Bronchial epithelial cell (primary cell): ENCODE data around the gene ADH4. TPM values are rescaled to one million over a fixed set of nuclear protein-coding genes. Genes with fewer than 3 reads are reported as not detected.

Source experiments
- DNase-seq: peaks from one replicate; pipeline ENCODE4 v3.0.0-alpha.2; 2010; ENCODE audit warnings: low read depth
- FAIRE-seq: peaks from 2 replicates; lab custom pipeline; 2011; peaks lifted over from hg19 to GRCh38; lab: Jason Lieb, UNC
- H3K27me3 ChIP-seq: 2 replicates; pipeline ENCODE4 v1.5.1; 2011; ENCODE audit warnings: low read length; ENCODE audit not compliant: control insufficient read depth, insufficient read depth
- H3K36me3 ChIP-seq: 2 replicates; pipeline ENCODE4 v1.5.1; 2011; ENCODE audit warnings: low read length; ENCODE audit not compliant: control insufficient read depth, insufficient read depth
- H3K4me3 ChIP-seq: 2 replicates; pipeline ENCODE4 v1.5.1; 2011; ENCODE audit warnings: mild to moderate bottlenecking, low read depth, low read length, control low read depth
- total RNA-seq: library from RNA; depleted of rRNA; stranded (reverse); fragments of >200 nt; gene quantifications from 2 replicates; pipeline ENCODE4 v1.2.1, GENCODE V29; 2014
- TF ChIP-seq, protein P1 (sequence below): IDR thresholded peaks from 2 replicates; pipeline ENCODE4 v1.5.1; 2011; ENCODE audit warnings: mild to moderate bottlenecking, moderate library complexity, low read length, control low read depth, inconsistent platforms; ENCODE audit not compliant: insufficient read depth, severe bottlenecking

The ADH4 gene
- total RNA-seq, 1 donor from 2014 or later, result not detected

DNA sequence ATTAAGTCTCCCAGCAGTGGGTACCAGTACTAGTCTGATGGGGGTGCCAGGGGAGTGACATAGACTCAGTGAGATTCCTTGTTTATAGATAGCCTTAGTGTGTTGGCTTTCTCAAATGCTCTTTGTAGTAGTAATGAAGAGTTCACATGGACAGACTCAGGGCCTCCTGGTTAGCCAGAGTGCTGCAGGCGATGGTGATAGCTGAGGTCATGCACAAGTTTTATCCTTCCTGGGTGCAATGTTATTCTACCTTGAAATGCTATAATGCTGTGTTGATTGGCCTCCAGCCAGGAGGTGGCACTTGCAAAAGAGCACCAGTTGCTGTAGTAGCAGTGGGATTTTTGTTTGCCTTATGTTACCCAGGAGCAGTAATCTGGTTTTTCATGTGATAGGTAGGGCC, 35.5 kb upstream of the ADH4 start:
- no peak overlapping the region for H3K4me3 ChIP-seq
- H3K27me3 ChIP-seq, result no peaks in the 10 kb centered on the region
- H3K36me3 ChIP-seq, result no peaks in the 10 kb centered on the region
- DNase-seq (peak; percentile 8), FAIRE-seq (peak; percentile 94)
- TF ChIP-seq, protein P1, sequence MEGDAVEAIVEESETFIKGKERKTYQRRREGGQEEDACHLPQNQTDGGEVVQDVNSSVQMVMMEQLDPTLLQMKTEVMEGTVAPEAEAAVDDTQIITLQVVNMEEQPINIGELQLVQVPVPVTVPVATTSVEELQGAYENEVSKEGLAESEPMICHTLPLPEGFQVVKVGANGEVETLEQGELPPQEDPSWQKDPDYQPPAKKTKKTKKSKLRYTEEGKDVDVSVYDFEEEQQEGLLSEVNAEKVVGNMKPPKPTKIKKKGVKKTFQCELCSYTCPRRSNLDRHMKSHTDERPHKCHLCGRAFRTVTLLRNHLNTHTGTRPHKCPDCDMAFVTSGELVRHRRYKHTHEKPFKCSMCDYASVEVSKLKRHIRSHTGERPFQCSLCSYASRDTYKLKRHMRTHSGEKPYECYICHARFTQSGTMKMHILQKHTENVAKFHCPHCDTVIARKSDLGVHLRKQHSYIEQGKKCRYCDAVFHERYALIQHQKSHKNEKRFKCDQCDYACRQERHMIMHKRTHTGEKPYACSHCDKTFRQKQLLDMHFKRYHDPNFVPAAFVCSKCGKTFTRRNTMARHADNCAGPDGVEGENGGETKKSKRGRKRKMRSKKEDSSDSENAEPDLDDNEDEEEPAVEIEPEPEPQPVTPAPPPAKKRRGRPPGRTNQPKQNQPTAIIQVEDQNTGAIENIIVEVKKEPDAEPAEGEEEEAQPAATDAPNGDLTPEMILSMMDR, result no peak

DNA sequence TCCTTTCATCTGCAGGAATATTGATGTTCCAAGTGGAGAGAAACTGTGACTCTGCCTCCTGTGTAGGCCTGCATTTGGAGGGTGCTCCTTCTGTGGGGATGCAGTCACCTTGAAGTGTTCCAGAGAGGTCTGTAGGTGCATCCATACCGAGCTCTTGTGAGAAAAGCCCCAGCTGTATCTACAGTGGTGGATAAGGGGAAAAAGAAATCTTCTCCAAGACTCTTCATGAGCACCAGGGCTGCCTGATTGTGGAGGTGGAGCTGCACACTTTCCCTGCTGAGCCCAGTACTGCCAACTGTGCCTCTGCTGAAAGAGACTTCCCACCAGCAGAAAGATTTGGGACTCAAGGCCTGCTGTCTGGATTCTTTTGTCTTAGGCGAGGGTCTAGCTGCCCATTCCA, 35.1 kb upstream of the ADH4 start:
- Histone ChIP-seq H3K36me3 (no peaks in the 10 kb centered on the region), H3K27me3 (no peaks in the 10 kb centered on the region), H3K4me3 (no peak overlapping the region)
- no peak for DNase-seq
- TF ChIP-seq, protein P1, result no peak
- FAIRE-seq, result no peak

DNA sequence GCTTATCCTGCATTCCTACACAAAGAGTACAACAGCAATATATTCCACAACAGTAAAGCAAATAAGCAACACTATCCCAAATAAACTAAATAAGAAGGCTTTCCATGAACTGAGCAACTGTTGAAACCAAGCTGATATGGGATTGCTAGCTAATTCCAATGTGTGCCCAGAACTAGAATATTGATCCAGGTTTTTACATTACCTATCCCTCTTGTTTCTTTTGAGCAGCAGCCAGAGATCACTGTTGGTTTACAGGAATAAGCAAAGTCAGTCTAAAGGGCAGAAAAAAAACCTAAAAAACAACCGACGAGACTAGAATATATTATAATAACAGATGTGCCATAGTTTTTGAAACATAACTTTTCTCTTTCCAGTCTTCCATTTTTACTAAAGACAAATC, 22.4 kb upstream of the ADH4 start:
- Histone ChIP-seq H3K27me3 (no peaks in the 10 kb centered on the region), H3K4me3 (no peak overlapping the region), H3K36me3 (no peaks in the 10 kb centered on the region)
- TF ChIP-seq, protein P1, result no peak
- FAIRE-seq (no peak), DNase-seq (no peak)

DNA sequence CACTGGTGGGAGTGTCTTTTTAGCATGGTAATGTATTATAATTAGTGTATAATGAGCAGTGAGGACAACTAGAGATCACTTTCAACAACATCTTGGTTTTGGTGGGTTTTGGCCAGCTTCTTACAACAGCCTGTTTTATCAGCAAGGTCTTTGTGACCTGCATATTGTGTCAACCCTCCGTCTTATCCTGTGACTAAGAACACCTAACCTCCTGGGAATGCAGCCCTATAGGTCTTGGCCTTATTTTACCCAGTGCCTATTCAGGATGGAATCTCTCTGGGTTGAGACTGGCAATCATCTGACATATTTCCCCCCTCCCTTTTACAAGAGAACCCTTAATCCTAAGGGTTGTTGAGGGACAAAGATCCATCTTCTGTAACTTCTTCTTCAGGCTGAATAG, 21.9 kb upstream of the ADH4 start:
- DNase-seq (peak; percentile 67), FAIRE-seq (peak; percentile 47)
- no peaks in the 10 kb centered on the region for H3K36me3 ChIP-seq
- TF ChIP-seq, protein P1, result no peak
- H3K27me3 ChIP-seq, result no peaks in the 10 kb centered on the region
- no peak overlapping the region for H3K4me3 ChIP-seq

DNA sequence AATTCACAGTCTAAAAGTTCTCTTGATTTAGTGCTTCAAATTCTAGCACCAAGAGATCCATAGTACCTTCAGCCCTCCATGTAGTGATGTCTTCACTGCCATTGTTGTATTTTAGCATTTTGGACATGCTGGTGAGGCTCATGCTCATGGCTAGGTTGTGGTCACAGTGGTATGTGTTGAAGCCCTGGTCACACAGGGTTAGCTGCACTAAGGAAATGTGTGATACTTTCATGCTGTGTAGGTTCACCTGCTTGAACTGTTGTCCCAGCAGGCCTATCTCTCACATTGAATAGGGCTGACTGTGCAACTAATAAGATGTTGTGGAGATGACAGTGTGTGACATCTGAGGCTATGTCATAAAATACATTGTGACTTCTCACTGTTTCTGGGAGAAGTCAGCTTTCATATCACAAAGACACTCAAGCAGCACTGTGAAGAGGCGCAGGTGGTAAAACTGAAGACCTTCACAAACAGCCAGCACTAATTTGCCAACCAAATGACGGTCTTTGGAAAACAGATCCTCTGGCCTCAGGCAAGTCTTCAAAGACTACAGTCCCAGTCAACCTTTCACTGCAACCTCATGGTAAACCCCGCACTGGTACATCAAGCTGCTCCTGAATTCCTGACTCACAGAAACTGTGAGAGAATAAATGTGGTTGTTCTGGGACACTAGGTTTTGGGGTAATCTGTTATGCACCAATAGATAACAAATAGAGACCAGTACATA, 17.4 kb upstream of the ADH4 start:
- DNase-seq (no peak), FAIRE-seq (peak; percentile 18)
- H3K4me3 ChIP-seq, result no peak overlapping the region
- no peaks in the 10 kb centered on the region for H3K36me3 ChIP-seq
- TF ChIP-seq, protein P1, result no peak
- H3K27me3 ChIP-seq, result no peaks in the 10 kb centered on the region

DNA sequence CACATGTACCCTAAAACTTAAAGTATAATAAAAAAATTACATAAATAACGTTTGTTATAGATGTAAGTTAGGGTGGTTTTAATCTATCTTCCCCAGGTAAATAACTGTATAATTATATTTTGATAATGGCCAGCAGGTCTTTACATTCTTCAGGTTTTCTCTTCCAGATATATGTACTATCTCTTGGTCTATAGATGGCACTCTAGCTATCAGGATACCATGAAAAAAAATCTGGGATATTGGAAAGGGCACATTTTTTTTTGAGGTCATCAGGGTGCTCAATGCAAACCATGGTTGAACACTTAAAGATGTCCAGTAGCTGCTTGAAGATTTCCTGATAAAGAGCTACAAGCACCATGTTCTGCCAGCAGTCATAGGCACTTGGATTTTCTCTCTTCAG, 15.6 kb upstream of the ADH4 start:
- H3K27me3 ChIP-seq, result no peaks in the 10 kb centered on the region
- peak; percentile 12 for DNase-seq
- TF ChIP-seq, protein P1, result no peak
- no peaks in the 10 kb centered on the region for H3K36me3 ChIP-seq
- no peak overlapping the region for H3K4me3 ChIP-seq
- no peak for FAIRE-seq
